A673 (cell line): ENCODE data around the gene AADACL4. TPM values are rescaled to one million over a fixed set of nuclear protein-coding genes. Genes with fewer than 3 reads are reported as not detected.

Experiments used
- BruUV-seq: library from RNA; stranded (reverse); fragments of 400-500 nt; replicated peaks from 2 replicates; lab custom pipeline; 2021; lab: Mats Ljungman, UMichigan
- CTCF ChIA-PET: fragments of 300-600 bp; sonication (Branson Sonifier 250); formaldehyde crosslinking; loops from one replicate; lab custom pipeline; 2022; ENCODE audit warnings: antibody characterized with exemption; lab: Charles Lee
- POLR2A ChIA-PET: fragments of 300-600 bp; sonication (Branson Sonifier 250); formaldehyde crosslinking; loops from one replicate; lab custom pipeline; 2022; ENCODE audit warnings: antibody characterized with exemption; ENCODE audit not compliant: low non-redundant PET; lab: Charles Lee
- DNase-seq: peaks from one replicate; pipeline ENCODE4 v3.0.0-alpha.2; 2015; ENCODE audit warnings: low spot score
- H3K27ac ChIP-seq: fragments of 200-600 bp; sonication (generic); 2 replicates; pipeline ENCODE4 v1.5.1; 2016; ENCODE audit warnings: mixed run types, low read depth, mild to moderate bottlenecking, mixed read lengths, antibody characterized with exemption, low read length; ENCODE audit not compliant: poor library complexity, severe bottlenecking
- H3K27me3 ChIP-seq: fragments of 200-600 bp; sonication (generic); replicated peaks from 2 replicates; pipeline ENCODE4 v1.6.1; 2017; ENCODE audit warnings: mixed run types, low read depth, mild to moderate bottlenecking, mixed read lengths, antibody characterized with exemption, low read length; ENCODE audit not compliant: insufficient read depth, poor library complexity
- H3K36me3 ChIP-seq: fragments of 200-600 bp; sonication (generic); 2 replicates; pipeline ENCODE4 v1.6.1; 2016; ENCODE audit warnings: mixed run types, mild to moderate bottlenecking, mixed read lengths, antibody characterized with exemption, low read length; ENCODE audit not compliant: insufficient read depth, poor library complexity, severe bottlenecking
- H3K4me1 ChIP-seq: fragments of 200-600 bp; sonication (generic); 2 replicates; pipeline ENCODE4 v1.6.1; 2017; ENCODE audit warnings: mixed run types, mild to moderate bottlenecking, mixed read lengths, antibody characterized with exemption, low read length; ENCODE audit not compliant: insufficient read depth, poor library complexity, severe bottlenecking
- H3K4me3 ChIP-seq: fragments of 200-600 bp; sonication (generic); 2 replicates; pipeline ENCODE4 v1.5.1; 2016; ENCODE audit warnings: low read depth, mixed run types, mild to moderate bottlenecking, mixed read lengths, low read length; ENCODE audit not compliant: poor library complexity, severe bottlenecking
- H3K9me3 ChIP-seq: fragments of 200-600 bp; sonication (generic); 2 replicates; pipeline ENCODE4 v1.6.1; 2016; ENCODE audit warnings: mixed run types, low read depth, mild to moderate bottlenecking, mixed read lengths, antibody characterized with exemption, low read length; ENCODE audit not compliant: poor library complexity, severe bottlenecking
- CTCF ChIP-seq: fragments of 300-800, 200-600 bp; sonication (generic); conservative IDR thresholded peaks from 2 replicates; pipeline ENCODE4 v1.5.1; 2017; ENCODE audit warnings: low read depth, mild to moderate bottlenecking, antibody characterized with exemption, low read length, moderate library complexity, mixed read lengths
- EZH2 ChIP-seq: fragments of 200-600 bp; sonication (generic); IDR thresholded peaks from 2 replicates; pipeline ENCODE4 v1.6.1; 2017; ENCODE audit warnings: borderline replicate concordance, low read depth, mild to moderate bottlenecking, mixed read lengths, antibody characterized with exemption, low read length; ENCODE audit not compliant: poor library complexity, severe bottlenecking
- intact Hi-C: fragments of 100-400 bp; cut with micrococcal nuclease; formaldehyde crosslinking; loops from one replicate; pipeline ENCODE4 v1.10.0; 2022; ENCODE audit not compliant: unreplicated experiment
- total RNA-seq: library from RNA; stranded (reverse); gene quantifications from 2 replicates; pipeline ENCODE4 v1.2.3, GENCODE V29; 2021

The AADACL4 gene
- total RNA-seq, 1 experiment from 2014 or later = 0.43 TPM

GRCh38 chr1:12595757-12596006 lies 48.2 kb upstream of the AADACL4 start:
- H3K4me1 ChIP-seq = no peaks in the 10 kb centered on the region
- H3K27me3 ChIP-seq = no peaks in the 10 kb centered on the region
- no peak for DNase-seq
- ChIA-PET POLR2A (no interaction called here), CTCF (no interaction called here)
- H3K36me3 ChIP-seq = no peaks in the 10 kb centered on the region
- H3K4me3 ChIP-seq = no peak overlapping the region
- no peak overlapping the region for H3K27ac ChIP-seq
- intact Hi-C loops = no loop called here
- TF ChIP-seq CTCF (no peak), EZH2 (no peak)
- no TSS peak for BruUV-seq
- H3K9me3 ChIP-seq = no peaks in the 10 kb centered on the region

GRCh38 chr1:12596007-12596821 lies 47.7 kb upstream of the AADACL4 start:
- TF ChIP-seq CTCF = no peak
- TF ChIP-seq EZH2 = no peak
- no peaks in the 10 kb centered on the region for H3K27me3 ChIP-seq
- ChIA-PET CTCF (no interaction called here), POLR2A (no interaction called here)
- DNase-seq = no peak
- H3K4me1 ChIP-seq = no peaks in the 10 kb centered on the region
- intact Hi-C loops = no loop called here
- no peaks in the 10 kb centered on the region for H3K36me3 ChIP-seq
- no peak overlapping the region for H3K27ac ChIP-seq
- H3K4me3 ChIP-seq = no peak overlapping the region
- no peaks in the 10 kb centered on the region for H3K9me3 ChIP-seq
- no TSS peak for BruUV-seq

GRCh38 chr1:12597792-12598191 lies 46.1 kb upstream of the AADACL4 start:
- ChIA-PET CTCF (no interaction called here), POLR2A (no interaction called here)
- TF ChIP-seq EZH2 (no peak), CTCF (no peak)
- BruUV-seq = no TSS peak
- H3K27ac ChIP-seq = no peak overlapping the region
- H3K4me1 ChIP-seq = no peaks in the 10 kb centered on the region
- no peaks in the 10 kb centered on the region for H3K36me3 ChIP-seq
- no peaks in the 10 kb centered on the region for H3K9me3 ChIP-seq
- H3K4me3 ChIP-seq = no peak overlapping the region
- intact Hi-C loops = no loop called here
- H3K27me3 ChIP-seq = no peaks in the 10 kb centered on the region
- no peak for DNase-seq
